Hepatocyte (in vitro differentiated cells): Measurements from ENCODE around the gene PTPN1. TPM values are rescaled to one million over a fixed set of nuclear protein-coding genes. Genes with fewer than 3 reads are reported as not detected.
"Not testable (repeated sequence)": the region's sequence is repeated elsewhere in the genome, so short reads cannot be mapped to it uniquely, and the experiment has no call there.

Source experiments
- DNase-seq: peaks from one replicate; pipeline ENCODE4 v3.0.0-alpha.2; 2016; ENCODE audit warnings: low spot score
- H2AFZ ChIP-seq: fragments of 200-600 bp; sonication (generic); 2 replicates; pipeline ENCODE4 v1.6.0; 2016; ENCODE audit warnings: antibody characterized with exemption, mild to moderate bottlenecking
- H3K27ac ChIP-seq: fragments of 200-600 bp; sonication (generic); 2 replicates; pipeline ENCODE4 v1.5.1; 2016; ENCODE audit warnings: mild to moderate bottlenecking
- H3K27me3 ChIP-seq: fragments of 200-600 bp; sonication (generic); 2 replicates; pipeline ENCODE4 v1.6.1; 2016
- H3K36me3 ChIP-seq: fragments of 200-600 bp; sonication (generic); replicated peaks from 2 replicates; pipeline ENCODE4 v1.5.1; 2016; ENCODE audit warnings: low read depth; ENCODE audit not compliant: insufficient read depth
- H3K4me1 ChIP-seq: fragments of 200-600 bp; sonication (generic); 2 replicates; pipeline ENCODE4 v1.5.1; 2016; ENCODE audit warnings: mild to moderate bottlenecking, moderate library complexity; ENCODE audit not compliant: insufficient read depth
- H3K4me2 ChIP-seq: fragments of 200-600 bp; sonication (generic); 2 replicates; pipeline ENCODE4 v1.6.0; 2016
- H3K4me3 ChIP-seq: fragments of 200-600 bp; sonication (generic); 2 replicates; pipeline ENCODE4 v1.5.1; 2016; ENCODE audit warnings: mild to moderate bottlenecking
- H3K79me2 ChIP-seq: fragments of 200-600 bp; sonication (generic); 2 replicates; pipeline ENCODE4 v1.6.0; 2017; ENCODE audit warnings: mild to moderate bottlenecking
- H3K9me2 ChIP-seq: fragments of 200-600 bp; sonication (generic); replicated peaks from 2 replicates; pipeline ENCODE4 v1.6.0; 2017; ENCODE audit warnings: mild to moderate bottlenecking; ENCODE audit not compliant: insufficient read depth
- H3K9me3 ChIP-seq: fragments of 200-600 bp; sonication (generic); 2 replicates; pipeline ENCODE4 v1.5.1; 2016; ENCODE audit warnings: low read depth, mild to moderate bottlenecking
- H4K20me1 ChIP-seq: fragments of 200-600 bp; sonication (generic); 2 replicates; pipeline ENCODE4 v1.6.0; 2016; ENCODE audit warnings: mild to moderate bottlenecking; ENCODE audit not compliant: insufficient read depth, poor library complexity, severe bottlenecking
- CTCF ChIP-seq: fragments of 200-600 bp; sonication (generic); IDR thresholded peaks from 2 replicates; pipeline ENCODE4 v1.5.1; 2016; ENCODE audit warnings: antibody characterized with exemption, mild to moderate bottlenecking; ENCODE audit not compliant: poor library complexity
- EZH2 ChIP-seq: fragments of 200-600 bp; sonication (generic); IDR thresholded peaks from 2 replicates; pipeline ENCODE4 v1.6.1; 2016; ENCODE audit warnings: antibody characterized with exemption, mild to moderate bottlenecking, borderline replicate concordance
- EZH2phosphoT487 ChIP-seq: fragments of 200-600 bp; sonication (generic); IDR thresholded peaks from one replicate; pipeline ENCODE4 v1.6.1; 2018; ENCODE audit warnings: antibody characterized with exemption, mild to moderate bottlenecking, low read depth, moderate library complexity; ENCODE audit not compliant: unreplicated experiment, severe bottlenecking
- WGBS: methylation state at CpG from one replicate; pipeline ENCODE4 v1.1.6; 2016; ENCODE audit warnings: low lambda C conversion rate; ENCODE audit errors: missing lambda C conversion rate; 5-methylcytosine and 5-hydroxymethylcytosine counted together
- polyA plus RNA-seq: library from polyadenylated mRNA; unstranded; fragments of >200 nt; fragmentation: Nextera tagmentation; extraction: Ambion mirVana; gene quantifications from 2 replicates; pipeline ENCODE4 v1.2.1, GENCODE V29; 2016
- total RNA-seq: library from RNA; depleted of rRNA; stranded (reverse); fragments of >200 nt; gene quantifications from 2 replicates; pipeline ENCODE4 v1.2.3, GENCODE V29; 2014

PTPN1 gene
- total and polyA plus RNA-seq, 2 experiments from 2014 or later: 22.0 to 32.1 TPM

GRCh38 chr20:50617022-50617421 lies 106.8 kb downstream of the PTPN1 start:
- Histone ChIP-seq H3K9me3 (no peaks in the 10 kb centered on the region), H3K27me3 (no peaks in the 10 kb centered on the region)
- WGBS: 96% methylated on average over 5 of the region's 5 CpGs

GRCh38 chr20:50618537-50618936 lies 108.4 kb downstream of the PTPN1 start:
- H3K4me2 ChIP-seq: no peak overlapping the region
- no peak for TF ChIP-seq EZH2
- TF ChIP-seq EZH2phosphoT487: no peak
- TF ChIP-seq CTCF: no peak

More at GRCh38 chr20:50617022-50617421, 106.8 kb downstream of the PTPN1 start:
- Histone ChIP-seq H3K4me2 (no peak overlapping the region), H3K9me2 (no peaks in the 10 kb centered on the region), H3K4me1 (no peaks in the 10 kb centered on the region), H3K27ac (no peak overlapping the region), H4K20me1 (no peaks in the 10 kb centered on the region), H2AFZ (no peak overlapping the region), H3K79me2 (no peaks in the 10 kb centered on the region), H3K4me3 (no peak overlapping the region), H3K36me3 (no peaks in the 10 kb centered on the region)
- TF ChIP-seq EZH2 (no peak), CTCF (no peak), EZH2phosphoT487 (no peak)
- DNase-seq: no peak

GRCh38 chr20:50620459-50620858 lies 110.3 kb downstream of the PTPN1 start:
- not testable (repeated sequence) for H3K4me3 ChIP-seq, H3K4me1 ChIP-seq, H3K9me2 ChIP-seq, H3K9me3 ChIP-seq, H4K20me1 ChIP-seq, H3K36me3 ChIP-seq, H2AFZ ChIP-seq, H3K79me2 ChIP-seq, DNase-seq, H3K27me3 ChIP-seq, H3K27ac ChIP-seq, H3K4me2 ChIP-seq
- 95% methylated on average over 9 of the region's 9 CpGs for WGBS

More at GRCh38 chr20:50618537-50618936, 108.4 kb downstream of the PTPN1 start:
- Histone ChIP-seq H3K36me3 (no peaks in the 10 kb centered on the region), H3K9me2 (no peaks in the 10 kb centered on the region), H4K20me1 (no peaks in the 10 kb centered on the region), H2AFZ (no peak overlapping the region), H3K79me2 (no peaks in the 10 kb centered on the region), H3K9me3 (no peaks in the 10 kb centered on the region), H3K4me1 (no peaks in the 10 kb centered on the region), H3K27me3 (no peaks in the 10 kb centered on the region), H3K27ac (no peak overlapping the region), H3K4me3 (no peak overlapping the region)
- WGBS: 100% methylated on average over 1 of the region's 1 CpG
- DNase-seq: no peak

- H3K4me3 ChIP-seq: no peak overlapping the region
Measured at GRCh38 chr20:50621068-50621665, 111.0 kb downstream of the PTPN1 start.

More at GRCh38 chr20:50621068-50621665, 111.0 kb downstream of the PTPN1 start:
- Histone ChIP-seq H3K9me3 (no peaks in the 10 kb centered on the region), H3K79me2 (no peaks in the 10 kb centered on the region), H3K9me2 (no peaks in the 10 kb centered on the region), H3K36me3 (no peaks in the 10 kb centered on the region), H3K4me1 (peaks cover 4% of the 10 kb centered on the region), H3K4me2 (no peak overlapping the region), H2AFZ (no peak overlapping the region), H3K27ac (no peak overlapping the region), H3K27me3 (no peaks in the 10 kb centered on the region), H4K20me1 (no peaks in the 10 kb centered on the region)
- no peak for DNase-seq
- TF ChIP-seq EZH2phosphoT487 (no peak), EZH2 (no peak), CTCF (no peak)
- 95% methylated on average over 4 of the region's 4 CpGs for WGBS
